ENCODE data around the gene MAFF.
"Not testable (repeated sequence)": the region's sequence is repeated elsewhere in the genome, so short reads cannot be mapped to it uniquely, and the experiment has no call there.

The MAFF gene

DNA sequence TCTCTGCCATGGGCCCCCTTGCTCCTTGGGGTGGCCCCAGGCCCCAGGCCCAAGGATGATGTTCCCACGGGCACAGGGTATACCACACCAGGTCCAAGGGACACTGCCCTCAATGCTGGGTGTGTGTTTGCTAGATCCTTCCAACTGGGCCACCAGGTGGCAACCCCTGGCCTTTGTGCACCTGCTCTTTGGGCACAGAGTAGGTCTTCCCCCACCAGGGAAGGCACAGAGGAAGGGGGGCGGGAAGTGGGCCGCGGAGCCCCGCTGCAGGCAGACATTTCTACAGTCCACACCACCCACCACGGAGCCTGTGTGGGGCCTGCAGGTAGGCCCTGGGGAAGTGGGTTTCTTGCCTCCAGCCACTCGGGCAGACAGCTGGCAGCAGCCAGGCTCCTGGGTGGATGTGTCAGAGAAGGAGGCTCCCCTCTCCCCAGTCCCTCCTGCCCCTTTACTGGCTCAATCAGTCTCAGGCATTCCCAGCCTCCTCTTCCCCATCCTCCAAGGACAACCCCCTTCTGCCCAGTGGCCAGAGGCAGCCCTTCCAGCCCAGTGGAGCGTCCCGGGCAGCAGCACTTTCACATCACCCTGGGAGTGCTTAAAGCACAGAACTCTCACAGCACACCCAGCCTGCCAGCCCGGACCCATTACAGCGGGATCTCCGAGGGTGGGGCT is 21.6 kb downstream of the MAFF start:
- DNase-seq (ENCODE audit: low read depth), result no peak

DNA sequence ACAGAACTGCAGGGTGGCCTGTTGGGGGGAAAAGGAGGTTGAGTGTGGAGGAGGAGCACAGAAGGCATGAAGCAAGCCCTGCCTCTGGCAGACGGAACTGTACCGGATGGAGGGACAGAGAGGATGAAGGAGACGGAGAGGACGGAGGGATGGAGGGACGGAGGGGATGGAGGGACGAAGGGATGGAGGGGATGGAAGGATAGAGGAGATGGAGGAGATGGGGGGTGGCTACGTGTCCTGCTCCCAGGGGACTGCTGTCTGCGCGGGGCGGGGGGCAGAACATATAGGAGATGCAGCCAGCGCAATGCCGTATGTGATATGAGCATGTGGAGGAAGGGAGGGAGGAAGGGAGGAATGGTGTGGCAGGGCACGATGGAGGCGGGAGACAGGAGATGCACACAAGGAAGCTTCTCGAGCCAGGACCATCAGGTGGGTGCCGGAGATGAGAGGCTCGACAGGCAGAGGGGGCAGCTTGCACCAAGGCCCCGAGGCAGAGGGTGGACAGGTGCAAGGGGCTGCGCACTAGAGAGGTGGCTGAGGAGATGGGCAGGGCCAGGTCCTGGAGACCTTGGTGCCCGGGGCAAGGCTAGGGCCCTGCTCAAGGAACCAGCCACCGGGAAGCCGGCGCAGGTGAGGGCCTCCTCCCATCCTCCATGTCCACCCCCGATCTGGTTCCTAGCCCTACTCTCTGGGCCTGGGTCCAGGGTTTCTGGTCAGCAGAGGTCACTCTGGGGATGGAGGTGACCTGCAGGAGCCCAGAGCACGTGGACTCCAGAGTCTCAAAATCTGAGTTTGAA is 25.3 kb downstream of the MAFF start:
- no peak for DNase-seq (ENCODE audit: low read depth)

DNA sequence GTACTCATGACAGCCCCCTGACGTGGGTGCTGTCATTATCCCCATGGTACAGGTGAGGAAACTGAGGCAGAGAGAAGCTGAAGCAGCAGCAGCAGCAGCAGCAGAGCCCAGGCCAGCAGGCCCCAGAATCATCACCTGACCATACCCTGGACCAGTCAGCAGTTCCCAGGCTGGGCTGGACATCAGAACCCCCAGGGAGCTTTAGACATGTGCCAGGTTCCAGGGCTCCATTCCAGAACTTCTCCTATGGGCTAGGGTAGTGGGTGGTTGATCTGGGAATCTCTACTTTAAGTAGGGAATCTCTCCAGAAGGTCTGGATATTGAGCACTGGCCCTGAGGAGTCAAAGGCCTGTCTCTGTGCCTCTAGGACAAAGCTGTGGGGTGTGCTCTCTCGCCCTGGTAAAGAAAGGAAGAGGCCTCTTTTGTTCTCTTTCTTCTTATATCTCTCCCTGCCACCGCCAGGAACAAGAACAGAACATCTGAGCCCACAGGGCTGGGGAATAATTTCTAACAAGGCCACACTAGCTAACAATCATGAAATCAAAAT is 26.6 kb downstream of the MAFF start:
- no peak for DNase-seq (ENCODE audit: low read depth)

DNA sequence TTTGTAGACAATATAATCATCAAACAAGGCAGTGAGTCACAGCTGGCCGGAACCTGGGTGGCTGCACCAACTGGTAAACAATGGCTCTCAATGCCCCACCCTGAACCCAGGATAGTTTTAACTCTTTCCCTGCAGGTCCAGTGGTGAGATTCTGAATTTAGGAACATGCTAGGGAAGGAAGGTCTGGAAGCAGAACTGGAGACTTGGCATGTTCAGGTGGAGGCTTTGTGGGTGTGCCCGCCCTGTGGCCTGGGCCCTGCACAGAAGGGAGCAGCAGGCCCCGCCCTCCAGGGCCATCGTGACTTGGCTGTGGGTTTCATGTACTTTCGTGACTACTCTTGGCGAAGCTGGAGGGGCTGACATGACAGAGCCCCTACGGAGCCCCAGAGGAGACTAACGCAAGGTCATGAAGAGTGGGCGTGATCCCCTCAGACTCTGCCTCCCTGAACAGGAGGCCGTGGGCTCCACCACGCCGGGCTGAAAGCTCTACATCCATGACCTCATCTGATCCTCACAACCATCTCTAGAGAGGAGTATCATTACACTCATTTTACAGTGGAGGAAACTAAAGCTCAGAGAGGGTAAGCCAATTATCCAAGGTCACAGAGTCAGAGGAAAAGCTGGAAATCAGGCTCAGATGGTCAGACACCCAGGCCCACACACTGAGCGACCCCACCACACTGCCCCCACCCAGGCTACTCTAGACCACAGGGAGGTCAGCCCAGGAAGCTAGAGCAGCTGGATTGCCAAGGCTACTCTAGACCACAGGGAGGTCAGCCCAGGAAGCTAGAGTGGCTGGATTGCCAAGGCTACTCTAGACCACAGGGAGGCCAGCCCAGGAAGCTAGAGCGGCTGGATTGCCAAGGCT is 27.3 kb downstream of the MAFF start:
- DNase-seq (ENCODE audit: low read depth), result no peak

DNA sequence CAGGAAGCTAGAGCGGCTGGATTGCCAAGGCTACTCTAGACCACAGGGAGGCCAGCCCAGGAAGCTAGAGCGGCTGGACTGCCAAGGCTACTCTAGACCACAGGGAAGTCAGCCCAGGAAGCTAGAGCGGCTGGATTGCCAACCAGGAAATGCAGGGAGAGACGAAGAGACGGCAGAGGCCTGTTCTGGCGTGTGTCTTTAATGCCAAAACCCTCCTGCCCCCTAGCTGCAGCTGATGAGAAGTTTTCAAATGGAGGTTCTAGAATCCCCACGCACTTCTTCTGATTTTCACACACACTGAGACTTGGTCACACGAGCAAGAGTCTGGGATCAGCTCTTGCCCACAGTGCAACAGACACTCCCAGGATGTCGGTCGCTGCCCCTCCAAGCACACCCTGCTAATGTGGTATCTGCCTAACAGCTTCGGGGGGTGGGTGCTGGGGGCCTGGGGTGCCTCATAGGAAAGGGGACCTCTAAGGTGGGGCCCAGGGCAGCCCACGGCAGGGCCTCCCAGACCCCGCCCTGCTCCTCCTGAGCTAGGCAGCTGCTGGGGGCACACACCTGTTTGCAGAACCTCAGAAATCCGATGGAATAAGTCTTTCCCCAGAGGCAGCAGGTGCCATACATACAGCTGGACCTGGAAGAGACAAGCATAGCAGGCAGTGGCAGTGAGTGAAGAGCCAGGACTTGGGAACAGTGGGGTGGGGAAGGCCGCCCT is 28.5 kb downstream of the MAFF start:
- no peak for DNase-seq (ENCODE audit: low read depth)

DNA sequence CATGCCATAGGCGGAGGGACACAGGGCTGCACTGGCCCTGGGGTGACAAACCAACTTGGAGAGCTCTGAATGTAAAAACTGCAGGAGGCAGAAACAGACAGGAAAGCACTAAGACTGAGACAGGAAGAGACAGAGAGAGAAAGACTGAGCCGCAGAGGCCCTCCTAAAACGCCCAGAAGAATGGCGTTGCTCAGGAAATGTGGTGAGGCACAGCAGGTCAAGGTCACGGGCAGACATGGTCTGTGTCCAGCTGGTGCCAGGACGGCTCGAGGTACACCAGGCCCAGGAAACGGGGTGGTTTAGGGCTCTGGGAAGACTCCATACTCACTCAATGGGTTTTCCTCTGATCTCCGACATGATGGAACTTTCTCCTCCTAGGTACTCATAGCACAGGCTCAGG is 29.1 kb downstream of the MAFF start:
- no peak for DNase-seq (ENCODE audit: low read depth)

DNA sequence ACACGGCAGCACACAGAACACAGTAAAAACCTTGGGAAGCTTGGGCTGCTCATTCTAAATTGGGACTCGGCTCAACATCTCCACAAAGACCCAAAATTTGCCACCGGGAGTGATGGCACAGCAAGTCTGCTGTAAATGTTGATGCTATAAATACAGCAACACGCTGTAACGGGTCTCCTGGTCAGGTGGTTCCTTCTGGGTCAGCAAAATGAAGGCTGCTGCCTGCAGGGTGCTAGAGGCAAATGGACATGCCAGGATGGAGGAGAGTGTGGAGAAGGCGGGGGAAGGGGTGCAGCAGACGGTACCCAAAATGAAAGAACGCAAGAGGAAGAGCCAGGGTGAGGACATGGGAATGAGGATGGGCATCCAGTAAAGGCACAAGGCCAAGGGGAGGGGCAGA is 30.4 kb downstream of the MAFF start:
- no peak for DNase-seq (ENCODE audit: low read depth)

DNA sequence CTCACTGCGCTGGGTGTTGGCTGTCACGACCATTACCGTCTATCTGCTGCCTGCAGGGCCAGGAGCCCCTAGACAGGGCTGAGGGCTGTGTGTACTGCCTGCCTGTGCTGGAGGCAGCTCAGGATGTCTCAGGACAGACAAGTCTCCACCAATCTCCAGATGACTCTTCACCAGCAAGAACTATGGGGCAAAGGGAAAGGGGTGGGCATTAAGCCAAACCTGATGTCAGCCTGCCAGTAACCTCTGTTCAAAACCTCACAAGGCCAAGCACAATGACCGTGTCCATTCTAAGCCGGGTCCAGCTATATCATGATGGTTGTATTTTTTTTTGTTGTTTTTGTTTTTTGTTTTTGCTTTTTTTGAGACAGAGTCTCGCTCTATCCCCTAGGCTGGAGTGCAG is 31.6 kb downstream of the MAFF start:
- no peak for DNase-seq (ENCODE audit: low read depth)

DNA sequence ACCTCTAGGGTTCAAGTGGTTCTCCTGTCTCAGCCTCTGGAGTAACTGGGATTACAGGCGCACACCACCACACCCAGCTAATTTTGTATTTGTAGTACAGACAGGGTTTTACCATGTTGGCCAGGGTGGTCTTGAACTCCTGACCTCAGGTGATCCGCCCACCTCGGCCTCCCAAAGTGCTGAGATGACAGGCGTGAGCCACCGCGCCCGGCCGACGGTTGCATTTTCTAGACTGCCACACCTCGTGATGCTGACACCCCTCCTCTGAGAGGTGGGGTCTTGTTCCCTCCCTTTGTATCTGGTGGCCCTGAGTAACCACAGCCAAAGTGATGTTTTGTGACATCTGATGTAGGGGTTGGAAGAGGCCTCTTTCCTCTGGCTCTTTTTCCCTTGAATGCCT is 32.1 kb downstream of the MAFF start:
- not testable (repeated sequence) for DNase-seq (ENCODE audit: low read depth)

DNA sequence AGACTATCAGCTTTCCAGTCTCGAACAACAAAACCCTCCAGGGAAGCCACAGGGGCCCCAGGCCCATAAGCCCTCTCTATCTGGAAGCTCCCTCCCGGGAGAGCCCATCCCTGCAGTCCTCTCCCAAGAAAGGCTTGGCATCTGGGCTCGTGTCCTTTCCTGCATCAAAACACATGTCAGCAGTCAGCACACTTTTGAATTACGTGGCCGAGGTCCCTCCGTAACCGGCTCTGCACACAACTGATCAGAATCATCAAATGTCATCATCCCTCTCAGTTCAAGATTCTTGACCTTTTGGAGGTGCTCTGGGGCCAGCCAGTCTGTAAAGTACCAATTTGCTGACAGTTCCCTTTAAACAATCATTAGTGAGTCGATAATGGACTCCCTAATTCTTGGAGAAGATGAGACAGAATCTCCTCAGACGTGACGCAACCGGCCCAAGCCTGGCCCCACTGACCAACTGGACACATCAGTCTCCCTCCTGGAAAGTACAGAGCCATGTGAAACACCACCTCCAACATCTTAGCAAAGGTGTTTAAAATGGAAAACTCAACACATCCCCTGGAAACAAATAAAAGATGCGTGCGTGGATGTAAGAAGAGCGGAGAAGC is 33.6 kb downstream of the MAFF start:
- DNase-seq (ENCODE audit: low read depth), result no peak

DNA sequence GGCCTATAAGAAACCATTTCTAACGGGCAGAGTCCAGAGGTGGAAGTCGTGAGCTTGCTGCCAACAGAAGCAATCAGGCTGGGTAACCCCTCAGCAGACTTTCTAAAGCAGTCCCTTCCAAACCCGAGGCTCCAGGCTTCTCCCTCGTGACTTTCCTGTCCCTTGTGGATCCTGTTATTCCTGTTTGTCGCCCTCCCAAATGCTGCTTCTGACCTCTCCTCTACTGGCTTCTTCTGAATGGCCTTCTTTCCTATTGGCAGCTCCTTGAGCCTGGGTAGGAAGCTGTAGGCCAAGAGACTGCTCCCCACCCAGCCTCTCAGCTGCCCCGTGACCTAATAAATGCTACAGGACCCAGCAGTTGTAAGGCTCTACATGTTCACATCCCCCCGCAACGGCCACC is 35.0 kb downstream of the MAFF start:
- no peak for DNase-seq (ENCODE audit: low read depth)

DNA sequence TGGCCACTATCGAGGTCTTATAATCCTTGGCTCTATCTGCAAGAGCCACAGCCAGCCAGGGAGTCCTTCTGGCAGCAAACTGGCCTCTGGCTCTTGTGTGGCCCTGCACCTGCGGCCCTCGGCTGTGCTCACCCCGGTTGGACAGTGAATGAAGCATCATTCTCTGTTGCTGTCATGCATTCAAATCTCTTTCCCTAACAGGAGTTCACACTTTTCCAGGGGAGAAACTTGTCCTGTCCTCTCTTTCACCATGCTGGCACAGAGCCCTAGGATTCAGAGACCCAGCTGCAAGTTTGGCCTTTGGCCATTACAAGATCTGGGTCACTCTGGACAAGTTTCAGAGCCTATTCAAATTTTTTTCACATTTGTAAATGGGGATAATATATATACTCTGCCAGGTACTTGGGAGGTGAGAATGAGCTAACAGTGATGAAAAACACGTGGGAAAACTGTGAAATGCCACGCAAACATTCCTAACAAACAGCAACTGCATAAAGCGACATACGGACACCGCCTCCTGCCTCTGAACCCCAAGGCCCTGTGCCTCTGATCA is 36.8 kb downstream of the MAFF start:
- no peak for DNase-seq (ENCODE audit: low read depth)

DNA sequence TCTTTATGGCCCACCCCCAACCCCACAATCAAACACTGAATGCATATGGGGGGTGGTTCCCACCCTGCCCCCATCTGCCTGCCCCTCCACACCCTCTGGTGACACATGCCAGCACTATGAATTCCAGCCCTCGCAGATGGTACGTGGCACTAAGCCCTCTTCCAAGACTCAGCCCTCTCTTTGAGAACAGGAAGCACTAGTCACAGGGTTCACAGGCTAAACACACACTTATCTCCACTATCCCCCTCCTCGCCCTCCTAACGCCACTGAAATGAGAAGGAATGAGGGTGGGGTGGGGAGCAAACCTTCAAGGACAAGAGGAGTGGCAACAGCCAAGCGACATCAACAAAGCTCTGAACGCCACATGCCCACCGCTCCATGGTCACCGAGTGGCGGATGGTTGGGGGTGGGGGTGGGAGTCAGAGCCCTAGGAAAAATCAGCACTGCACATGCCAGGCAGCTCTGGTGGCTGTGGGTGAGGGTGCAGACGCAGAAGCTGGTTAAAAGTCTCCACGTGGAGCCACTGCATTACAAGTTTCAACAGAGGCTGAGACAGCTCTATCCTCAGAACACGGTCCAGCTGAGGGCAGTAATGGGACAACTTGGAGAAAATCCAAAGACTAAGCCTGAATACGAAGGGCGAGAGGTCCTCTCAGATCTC is 37.4 kb downstream of the MAFF start:
- DNase-seq (ENCODE audit: low read depth), result no peak

DNA sequence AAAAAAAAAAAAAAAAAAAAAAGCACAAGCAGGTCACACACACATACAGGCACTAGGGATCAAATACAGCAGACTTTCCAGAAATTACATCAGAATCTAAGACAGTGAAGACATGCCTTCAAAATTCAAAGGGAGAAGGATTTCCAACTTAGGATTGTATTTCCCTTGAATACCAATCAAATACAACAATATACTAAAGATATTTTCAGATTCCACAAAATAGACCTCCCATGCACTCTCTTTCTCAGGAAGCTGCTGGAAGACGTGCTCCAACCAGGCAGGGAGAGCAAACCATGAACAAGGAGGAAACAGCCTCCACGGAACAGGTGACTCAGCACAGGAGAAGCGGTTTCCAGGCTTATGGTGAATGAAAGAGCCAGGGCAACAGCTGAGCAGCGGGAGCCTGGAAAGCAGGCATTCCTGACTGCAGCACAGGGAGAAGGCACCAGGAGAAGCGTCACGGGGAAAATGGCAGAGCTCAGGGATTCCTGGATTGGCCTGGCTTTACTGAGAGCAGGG is 39.0 kb downstream of the MAFF start:
- DNase-seq (ENCODE audit: low read depth), result no peak

DNA sequence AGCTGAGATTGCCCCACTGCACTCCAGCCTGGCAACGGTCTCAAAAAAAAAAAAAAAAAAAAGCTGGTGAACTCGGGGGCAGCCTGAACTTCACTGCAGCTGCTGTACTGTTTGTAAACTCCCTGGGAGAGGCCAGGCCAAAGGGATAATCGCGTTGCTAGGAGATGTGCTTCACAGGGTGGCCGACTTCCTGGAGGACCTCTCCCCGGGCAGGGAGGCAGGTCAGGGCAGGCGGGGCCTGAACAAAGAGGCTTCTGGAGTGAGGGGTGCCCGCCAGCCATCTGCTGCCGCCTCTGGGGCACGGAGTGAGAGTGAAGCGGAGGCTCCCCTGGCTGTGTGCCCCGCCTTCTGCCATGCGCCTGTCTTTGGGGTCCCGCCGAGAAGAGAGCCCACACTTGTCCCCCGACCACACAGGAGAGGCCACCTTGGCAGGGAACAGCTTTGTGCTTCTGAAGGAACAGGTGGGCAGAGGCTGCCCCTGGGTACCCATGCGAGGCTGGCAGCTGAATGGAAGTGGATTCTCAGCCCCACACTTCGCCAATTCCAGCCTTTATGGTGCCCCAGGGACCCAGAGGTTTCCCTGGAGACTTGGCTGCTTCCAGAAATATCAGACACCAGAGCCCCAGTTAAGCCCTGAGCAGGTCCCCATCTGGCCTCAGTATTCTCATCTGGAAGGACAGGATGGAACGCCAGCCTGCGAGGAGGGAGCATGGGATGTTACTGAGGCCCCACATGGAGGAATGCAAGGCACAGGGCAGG is 41.4 kb downstream of the MAFF start:
- DNase-seq (ENCODE audit: low read depth), result no peak

DNA sequence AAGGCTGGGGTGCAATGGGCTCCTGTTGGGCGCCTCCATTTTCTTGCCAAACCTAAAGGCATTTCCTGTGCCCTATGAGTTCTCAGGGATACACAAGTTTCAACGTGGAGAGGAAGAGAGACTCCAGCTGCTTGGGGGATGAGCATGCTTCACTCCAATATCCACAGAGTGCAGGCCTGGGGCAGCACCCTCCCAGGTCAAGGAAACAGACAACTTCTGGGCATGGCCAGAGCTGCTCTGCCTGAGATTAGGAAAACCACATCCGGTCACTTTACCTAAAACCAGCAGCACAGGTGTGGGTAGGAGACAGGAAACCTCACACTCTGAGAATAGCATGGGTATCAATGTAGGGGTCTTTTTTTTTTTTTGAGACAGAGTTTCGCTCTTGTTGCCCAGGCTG is 42.3 kb downstream of the MAFF start:
- DNase-seq (ENCODE audit: low read depth), result no peak

DNA sequence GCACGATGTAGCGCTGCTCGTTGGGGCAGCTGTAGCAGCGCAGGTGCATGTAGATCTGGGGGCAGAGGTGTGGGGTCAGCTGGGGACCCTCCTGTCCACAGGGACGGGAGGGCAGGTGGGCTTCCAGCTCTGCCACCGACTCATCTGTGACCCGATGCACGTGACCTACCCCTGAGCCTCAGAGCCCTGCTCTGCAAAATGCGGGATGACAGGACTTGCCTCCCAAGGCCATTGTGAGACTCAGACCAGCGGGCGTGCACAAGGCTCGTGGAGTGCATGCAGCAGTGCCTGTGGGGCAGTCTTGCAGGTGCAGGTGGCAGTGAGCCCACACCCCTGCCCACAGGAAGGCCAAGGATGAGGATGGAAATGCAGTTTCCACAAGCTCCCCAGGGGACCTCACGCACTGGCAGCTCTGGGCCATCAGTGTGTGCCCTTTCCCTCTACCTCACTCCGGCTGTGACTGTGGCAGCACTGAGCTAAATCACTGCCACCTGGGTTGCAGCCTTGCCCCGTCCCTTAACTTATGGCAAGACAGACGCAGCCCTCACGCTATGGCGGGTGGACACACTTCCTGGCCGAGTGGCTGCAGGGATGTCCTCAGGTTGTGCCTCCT is 44.4 kb downstream of the MAFF start:
- DNase-seq (ENCODE audit: low read depth), result no peak

DNA sequence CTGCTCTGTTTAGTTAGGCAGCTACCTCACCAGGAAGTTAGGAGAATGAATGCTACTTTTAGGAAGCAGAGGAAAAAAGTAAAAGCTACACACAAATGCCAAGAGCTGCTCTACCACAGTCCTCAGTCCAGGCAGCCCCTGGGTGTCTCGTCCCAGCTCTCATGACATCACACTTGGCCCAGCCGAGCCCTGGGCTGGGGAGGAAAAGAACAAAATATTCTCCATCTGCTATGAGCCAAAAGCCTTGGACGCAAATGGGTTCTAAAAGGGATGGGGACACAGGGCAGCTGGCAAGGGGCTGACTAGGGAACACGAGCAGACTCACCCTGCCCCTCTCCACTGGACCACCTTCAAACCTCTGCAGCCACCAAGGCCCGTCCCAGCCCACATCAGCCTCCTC is 44.9 kb downstream of the MAFF start:
- DNase-seq (ENCODE audit: low read depth), result no peak

DNA sequence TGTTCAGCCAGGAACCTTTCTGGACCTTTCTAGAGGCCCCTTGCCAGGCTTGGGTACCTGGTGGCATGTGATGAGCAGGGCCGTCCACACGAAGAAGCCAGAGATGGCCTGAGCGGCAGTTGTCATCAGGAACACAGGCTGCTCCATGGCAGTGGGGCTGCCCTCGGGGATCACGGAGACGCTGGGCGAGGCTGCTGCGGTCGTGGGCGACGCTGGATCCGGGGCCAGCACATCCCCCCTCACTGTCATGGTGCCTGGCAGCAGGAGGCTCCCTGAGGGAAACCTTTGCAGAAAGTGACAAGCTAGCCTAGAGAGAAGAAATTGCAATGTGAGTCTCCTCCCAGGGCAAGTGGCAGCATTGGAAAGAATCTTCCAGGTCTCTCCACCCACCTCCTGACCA is 45.9 kb downstream of the MAFF start:
- no peak for DNase-seq (ENCODE audit: low read depth)

Measured in activated T-cell treated with anti-CD3 and anti-CD28 coated beads for 48 hours (primary cell).